ENCODE data around the gene TAOK1.

Gene TAOK1

DNA sequence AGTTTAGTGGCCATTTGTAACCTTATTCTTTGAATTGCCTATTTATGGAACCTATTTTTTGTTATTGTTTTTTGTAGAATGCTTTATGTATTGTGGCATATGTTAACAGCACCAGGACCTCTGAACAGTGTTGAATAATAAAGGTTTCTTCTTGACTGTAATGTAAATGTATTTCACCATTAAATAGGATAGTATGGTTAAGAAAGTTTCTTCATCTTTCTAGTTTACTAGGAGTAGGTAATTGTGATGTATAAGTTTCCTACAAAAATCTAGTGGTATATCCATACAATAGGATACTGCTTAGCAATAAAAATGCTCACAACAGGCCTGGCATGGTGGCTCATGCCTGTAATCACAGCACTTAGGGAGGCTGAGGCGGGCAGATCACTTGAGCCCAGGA is 52.3 kb downstream of the TAOK1 start:
- ChIA-PET CTCF (no interaction called here), POLR2A (no interaction called here)
- Histone ChIP-seq H3K4me1 (ENCODE audit: control insufficient read depth, insufficient read depth, low read length) (peaks cover 7% of the 10 kb centered on the region; the same call in 1 of the 2 replicates), H3K36me3 (ENCODE audit: control insufficient read depth in 2 of 2, insufficient read depth in 1 of 2, low read length in 2 of 2) (peaks cover 0 to 29% of the 10 kb centered on the region in 2 experiments; a peak in 2 of 3 replicates), H3K4me3 (ENCODE audit: low read depth, low read length) (no peak overlapping the region), H3K9me3 (ENCODE audit: control insufficient read depth, insufficient read depth, low read depth, low read length) (no peaks in the 10 kb centered on the region), H3K27ac (ENCODE audit: extremely low read depth, low read depth, low read length) (no peak overlapping the region)
- no peak for TF ChIP-seq ZNF169 (tag by site-specific recombination; IDR thresholded peaks at IDR 0.05)
- TF ChIP-seq, protein P1, sequence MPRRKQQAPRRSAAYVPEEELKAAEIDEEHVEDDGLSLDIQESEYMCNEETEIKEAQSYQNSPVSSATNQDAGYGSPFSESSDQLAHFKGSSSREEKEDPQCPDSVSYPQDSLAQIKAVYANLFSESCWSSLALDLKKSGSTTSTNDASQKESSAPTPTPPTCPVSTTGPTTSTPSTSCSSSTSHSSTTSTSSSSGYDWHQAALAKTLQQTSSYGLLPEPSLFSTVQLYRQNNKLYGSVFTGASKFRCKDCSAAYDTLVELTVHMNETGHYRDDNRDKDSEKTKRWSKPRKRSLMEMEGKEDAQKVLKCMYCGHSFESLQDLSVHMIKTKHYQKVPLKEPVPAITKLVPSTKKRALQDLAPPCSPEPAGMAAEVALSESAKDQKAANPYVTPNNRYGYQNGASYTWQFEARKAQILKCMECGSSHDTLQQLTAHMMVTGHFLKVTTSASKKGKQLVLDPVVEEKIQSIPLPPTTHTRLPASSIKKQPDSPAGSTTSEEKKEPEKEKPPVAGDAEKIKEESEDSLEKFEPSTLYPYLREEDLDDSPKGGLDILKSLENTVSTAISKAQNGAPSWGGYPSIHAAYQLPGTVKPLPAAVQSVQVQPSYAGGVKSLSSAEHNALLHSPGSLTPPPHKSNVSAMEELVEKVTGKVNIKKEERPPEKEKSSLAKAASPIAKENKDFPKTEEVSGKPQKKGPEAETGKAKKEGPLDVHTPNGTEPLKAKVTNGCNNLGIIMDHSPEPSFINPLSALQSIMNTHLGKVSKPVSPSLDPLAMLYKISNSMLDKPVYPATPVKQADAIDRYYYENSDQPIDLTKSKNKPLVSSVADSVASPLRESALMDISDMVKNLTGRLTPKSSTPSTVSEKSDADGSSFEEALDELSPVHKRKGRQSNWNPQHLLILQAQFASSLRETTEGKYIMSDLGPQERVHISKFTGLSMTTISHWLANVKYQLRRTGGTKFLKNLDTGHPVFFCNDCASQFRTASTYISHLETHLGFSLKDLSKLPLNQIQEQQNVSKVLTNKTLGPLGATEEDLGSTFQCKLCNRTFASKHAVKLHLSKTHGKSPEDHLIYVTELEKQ (tag by site-specific recombination; IDR thresholded peaks at IDR 0.05; ENCODE audit: borderline replicate concordance) = no peak
- TF ChIP-seq KLF9 (tag by site-specific recombination; IDR thresholded peaks at IDR 0.05; ENCODE audit: low read depth) = no peak
- no peak for TF ChIP-seq ZNF2 (tag by site-specific recombination; IDR thresholded peaks at IDR 0.05)
- no peak for TF ChIP-seq ZNF610 (tag by site-specific recombination; IDR thresholded peaks at IDR 0.05; ENCODE audit: borderline replicate concordance)
- TF ChIP-seq, protein P2, sequence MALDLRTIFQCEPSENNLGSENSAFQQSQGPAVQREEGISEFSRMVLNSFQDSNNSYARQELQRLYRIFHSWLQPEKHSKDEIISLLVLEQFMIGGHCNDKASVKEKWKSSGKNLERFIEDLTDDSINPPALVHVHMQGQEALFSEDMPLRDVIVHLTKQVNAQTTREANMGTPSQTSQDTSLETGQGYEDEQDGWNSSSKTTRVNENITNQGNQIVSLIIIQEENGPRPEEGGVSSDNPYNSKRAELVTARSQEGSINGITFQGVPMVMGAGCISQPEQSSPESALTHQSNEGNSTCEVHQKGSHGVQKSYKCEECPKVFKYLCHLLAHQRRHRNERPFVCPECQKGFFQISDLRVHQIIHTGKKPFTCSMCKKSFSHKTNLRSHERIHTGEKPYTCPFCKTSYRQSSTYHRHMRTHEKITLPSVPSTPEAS (tag by site-specific recombination; IDR thresholded peaks at IDR 0.05) = no peak
- TF ChIP-seq ZNF214 (tag by site-specific recombination; IDR thresholded peaks at IDR 0.05; ENCODE audit: borderline replicate concordance) = no peak
- TF ChIP-seq ZNF777 (tag by site-specific recombination; IDR thresholded peaks at IDR 0.05; ENCODE audit: borderline replicate concordance) = no peak
- TF ChIP-seq, protein P3, sequence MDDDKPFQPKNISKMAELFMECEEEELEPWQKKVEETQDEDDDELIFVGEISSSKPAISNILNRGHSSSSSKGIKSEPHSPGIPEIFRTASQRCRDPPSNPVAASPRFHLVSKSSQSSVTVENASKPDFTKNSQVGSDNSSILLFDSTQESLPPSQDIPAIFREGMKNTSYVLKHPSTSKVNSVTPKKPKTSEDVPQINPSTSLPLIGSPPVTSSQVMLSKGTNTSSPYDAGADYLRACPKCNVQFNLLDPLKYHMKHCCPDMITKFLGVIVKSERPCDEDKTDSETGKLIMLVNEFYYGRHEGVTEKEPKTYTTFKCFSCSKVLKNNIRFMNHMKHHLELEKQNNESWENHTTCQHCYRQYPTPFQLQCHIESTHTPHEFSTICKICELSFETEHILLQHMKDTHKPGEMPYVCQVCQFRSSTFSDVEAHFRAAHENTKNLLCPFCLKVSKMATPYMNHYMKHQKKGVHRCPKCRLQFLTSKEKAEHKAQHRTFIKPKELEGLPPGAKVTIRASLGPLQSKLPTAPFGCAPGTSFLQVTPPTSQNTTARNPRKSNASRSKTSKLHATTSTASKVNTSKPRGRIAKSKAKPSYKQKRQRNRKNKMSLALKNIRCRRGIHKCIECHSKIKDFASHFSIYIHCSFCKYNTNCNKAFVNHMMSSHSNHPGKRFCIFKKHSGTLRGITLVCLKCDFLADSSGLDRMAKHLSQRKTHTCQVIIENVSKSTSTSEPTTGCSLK (tag by site-specific recombination; IDR thresholded peaks at IDR 0.05) = no peak
- no peak for TF ChIP-seq ZNF366 (tag by site-specific recombination; conservative IDR thresholded peaks at IDR 0.05)
- TF ChIP-seq, protein P4, sequence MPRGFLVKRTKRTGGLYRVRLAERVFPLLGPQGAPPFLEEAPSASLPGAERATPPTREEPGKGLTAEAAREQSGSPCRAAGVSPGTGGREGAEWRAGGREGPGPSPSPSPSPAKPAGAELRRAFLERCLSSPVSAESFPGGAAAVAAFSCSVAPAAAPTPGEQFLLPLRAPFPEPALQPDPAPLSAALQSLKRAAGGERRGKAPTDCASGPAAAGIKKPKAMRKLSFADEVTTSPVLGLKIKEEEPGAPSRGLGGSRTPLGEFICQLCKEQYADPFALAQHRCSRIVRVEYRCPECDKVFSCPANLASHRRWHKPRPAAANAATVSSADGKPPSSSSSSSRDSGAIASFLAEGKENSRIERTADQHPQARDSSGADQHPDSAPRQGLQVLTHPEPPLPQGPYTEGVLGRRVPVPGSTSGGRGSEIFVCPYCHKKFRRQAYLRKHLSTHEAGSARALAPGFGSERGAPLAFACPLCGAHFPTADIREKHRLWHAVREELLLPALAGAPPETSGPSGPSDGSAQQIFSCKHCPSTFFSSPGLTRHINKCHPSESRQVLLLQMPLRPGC (tag by site-specific recombination; IDR thresholded peaks at IDR 0.05) = no peak
- TF ChIP-seq KLF1 (tag by site-specific recombination; IDR thresholded peaks at IDR 0.05) = no peak
- no peak for TF ChIP-seq ZNF311 (tag by site-specific recombination; IDR thresholded peaks at IDR 0.05; ENCODE audit: borderline replicate concordance)
- no peak for TF ChIP-seq BCL11B (tag by site-specific recombination; IDR thresholded peaks at IDR 0.05; ENCODE audit: low read depth)
- no peak for TF ChIP-seq ZNF600 (tag by site-specific recombination; IDR thresholded peaks at IDR 0.05)
- TF ChIP-seq, protein P5, sequence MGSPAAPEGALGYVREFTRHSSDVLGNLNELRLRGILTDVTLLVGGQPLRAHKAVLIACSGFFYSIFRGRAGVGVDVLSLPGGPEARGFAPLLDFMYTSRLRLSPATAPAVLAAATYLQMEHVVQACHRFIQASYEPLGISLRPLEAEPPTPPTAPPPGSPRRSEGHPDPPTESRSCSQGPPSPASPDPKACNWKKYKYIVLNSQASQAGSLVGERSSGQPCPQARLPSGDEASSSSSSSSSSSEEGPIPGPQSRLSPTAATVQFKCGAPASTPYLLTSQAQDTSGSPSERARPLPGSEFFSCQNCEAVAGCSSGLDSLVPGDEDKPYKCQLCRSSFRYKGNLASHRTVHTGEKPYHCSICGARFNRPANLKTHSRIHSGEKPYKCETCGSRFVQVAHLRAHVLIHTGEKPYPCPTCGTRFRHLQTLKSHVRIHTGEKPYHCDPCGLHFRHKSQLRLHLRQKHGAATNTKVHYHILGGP (tag by site-specific recombination; IDR thresholded peaks at IDR 0.05) = no peak
- TF ChIP-seq, protein P6, sequence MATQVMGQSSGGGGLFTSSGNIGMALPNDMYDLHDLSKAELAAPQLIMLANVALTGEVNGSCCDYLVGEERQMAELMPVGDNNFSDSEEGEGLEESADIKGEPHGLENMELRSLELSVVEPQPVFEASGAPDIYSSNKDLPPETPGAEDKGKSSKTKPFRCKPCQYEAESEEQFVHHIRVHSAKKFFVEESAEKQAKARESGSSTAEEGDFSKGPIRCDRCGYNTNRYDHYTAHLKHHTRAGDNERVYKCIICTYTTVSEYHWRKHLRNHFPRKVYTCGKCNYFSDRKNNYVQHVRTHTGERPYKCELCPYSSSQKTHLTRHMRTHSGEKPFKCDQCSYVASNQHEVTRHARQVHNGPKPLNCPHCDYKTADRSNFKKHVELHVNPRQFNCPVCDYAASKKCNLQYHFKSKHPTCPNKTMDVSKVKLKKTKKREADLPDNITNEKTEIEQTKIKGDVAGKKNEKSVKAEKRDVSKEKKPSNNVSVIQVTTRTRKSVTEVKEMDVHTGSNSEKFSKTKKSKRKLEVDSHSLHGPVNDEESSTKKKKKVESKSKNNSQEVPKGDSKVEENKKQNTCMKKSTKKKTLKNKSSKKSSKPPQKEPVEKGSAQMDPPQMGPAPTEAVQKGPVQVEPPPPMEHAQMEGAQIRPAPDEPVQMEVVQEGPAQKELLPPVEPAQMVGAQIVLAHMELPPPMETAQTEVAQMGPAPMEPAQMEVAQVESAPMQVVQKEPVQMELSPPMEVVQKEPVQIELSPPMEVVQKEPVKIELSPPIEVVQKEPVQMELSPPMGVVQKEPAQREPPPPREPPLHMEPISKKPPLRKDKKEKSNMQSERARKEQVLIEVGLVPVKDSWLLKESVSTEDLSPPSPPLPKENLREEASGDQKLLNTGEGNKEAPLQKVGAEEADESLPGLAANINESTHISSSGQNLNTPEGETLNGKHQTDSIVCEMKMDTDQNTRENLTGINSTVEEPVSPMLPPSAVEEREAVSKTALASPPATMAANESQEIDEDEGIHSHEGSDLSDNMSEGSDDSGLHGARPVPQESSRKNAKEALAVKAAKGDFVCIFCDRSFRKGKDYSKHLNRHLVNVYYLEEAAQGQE (tag by site-specific recombination; IDR thresholded peaks at IDR 0.05) = no peak
- TF ChIP-seq, protein P7, sequence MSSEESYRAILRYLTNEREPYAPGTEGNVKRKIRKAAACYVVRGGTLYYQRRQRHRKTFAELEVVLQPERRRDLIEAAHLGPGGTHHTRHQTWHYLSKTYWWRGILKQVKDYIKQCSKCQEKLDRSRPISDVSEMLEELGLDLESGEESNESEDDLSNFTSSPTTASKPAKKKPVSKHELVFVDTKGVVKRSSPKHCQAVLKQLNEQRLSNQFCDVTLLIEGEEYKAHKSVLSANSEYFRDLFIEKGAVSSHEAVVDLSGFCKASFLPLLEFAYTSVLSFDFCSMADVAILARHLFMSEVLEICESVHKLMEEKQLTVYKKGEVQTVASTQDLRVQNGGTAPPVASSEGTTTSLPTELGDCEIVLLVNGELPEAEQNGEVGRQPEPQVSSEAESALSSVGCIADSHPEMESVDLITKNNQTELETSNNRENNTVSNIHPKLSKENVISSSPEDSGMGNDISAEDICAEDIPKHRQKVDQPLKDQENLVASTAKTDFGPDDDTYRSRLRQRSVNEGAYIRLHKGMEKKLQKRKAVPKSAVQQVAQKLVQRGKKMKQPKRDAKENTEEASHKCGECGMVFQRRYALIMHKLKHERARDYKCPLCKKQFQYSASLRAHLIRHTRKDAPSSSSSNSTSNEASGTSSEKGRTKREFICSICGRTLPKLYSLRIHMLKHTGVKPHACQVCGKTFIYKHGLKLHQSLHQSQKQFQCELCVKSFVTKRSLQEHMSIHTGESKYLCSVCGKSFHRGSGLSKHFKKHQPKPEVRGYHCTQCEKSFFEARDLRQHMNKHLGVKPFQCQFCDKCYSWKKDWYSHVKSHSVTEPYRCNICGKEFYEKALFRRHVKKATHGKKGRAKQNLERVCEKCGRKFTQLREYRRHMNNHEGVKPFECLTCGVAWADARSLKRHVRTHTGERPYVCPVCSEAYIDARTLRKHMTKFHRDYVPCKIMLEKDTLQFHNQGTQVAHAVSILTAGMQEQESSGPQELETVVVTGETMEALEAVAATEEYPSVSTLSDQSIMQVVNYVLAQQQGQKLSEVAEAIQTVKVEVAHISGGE (tag by site-specific recombination; conservative IDR thresholded peaks at IDR 0.05; ENCODE audit: low read depth) = no peak
- no peak for TF ChIP-seq ZNF843 (tag by site-specific recombination; IDR thresholded peaks at IDR 0.05)

All from HEK293 (cell line).